HFF-Myc (cell line): ENCODE data around the gene BRD7.

ENCODE experiments used
- DNase-seq: peaks from one replicate; pipeline ENCODE4 v3.0.0-alpha.2; 2011; ENCODE audit warnings: low read depth; ENCODE audit errors: extremely low read depth
- H3K4me3 ChIP-seq: replicated peaks from 2 replicates; pipeline ENCODE4 v1.5.1; 2011; ENCODE audit warnings: low read depth, mild to moderate bottlenecking, control low read depth, low read length
- TF ChIP-seq, protein P1 (sequence below): IDR thresholded peaks from 2 replicates; pipeline ENCODE4 v1.5.1; 2012; ENCODE audit warnings: mild to moderate bottlenecking, low read depth, low read length, control low read depth; ENCODE audit errors: missing control alignments

Gene BRD7

GRCh38 chr16:50295541-50296132 is 73.2 kb downstream of the BRD7 start:
- no peak overlapping the region for H3K4me3 ChIP-seq
- TF ChIP-seq, protein P1, sequence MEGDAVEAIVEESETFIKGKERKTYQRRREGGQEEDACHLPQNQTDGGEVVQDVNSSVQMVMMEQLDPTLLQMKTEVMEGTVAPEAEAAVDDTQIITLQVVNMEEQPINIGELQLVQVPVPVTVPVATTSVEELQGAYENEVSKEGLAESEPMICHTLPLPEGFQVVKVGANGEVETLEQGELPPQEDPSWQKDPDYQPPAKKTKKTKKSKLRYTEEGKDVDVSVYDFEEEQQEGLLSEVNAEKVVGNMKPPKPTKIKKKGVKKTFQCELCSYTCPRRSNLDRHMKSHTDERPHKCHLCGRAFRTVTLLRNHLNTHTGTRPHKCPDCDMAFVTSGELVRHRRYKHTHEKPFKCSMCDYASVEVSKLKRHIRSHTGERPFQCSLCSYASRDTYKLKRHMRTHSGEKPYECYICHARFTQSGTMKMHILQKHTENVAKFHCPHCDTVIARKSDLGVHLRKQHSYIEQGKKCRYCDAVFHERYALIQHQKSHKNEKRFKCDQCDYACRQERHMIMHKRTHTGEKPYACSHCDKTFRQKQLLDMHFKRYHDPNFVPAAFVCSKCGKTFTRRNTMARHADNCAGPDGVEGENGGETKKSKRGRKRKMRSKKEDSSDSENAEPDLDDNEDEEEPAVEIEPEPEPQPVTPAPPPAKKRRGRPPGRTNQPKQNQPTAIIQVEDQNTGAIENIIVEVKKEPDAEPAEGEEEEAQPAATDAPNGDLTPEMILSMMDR: no peak
- DNase-seq: no peak

DNA sequence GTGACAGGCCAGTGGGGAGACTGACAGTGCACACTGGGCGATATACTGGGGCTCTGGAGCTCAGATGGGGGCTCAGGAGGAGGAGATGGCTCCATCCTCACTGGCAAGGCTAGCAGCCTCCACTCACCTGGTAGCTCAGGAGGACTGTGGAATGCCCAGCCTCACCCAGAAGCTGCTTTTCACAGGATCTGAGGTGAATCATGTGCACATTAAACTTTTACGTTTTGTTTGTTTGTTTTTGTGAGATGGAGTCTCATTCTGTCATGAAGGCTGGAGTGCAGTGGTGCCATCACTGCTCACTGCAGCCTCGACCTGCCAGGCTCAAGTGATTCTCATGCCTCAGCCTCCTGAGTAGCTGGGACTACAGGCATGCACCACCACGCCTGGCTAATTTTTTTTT is 73.8 kb downstream of the BRD7 start:
- TF ChIP-seq, protein P1: no peak
- no peak for DNase-seq
- no peak overlapping the region for H3K4me3 ChIP-seq

- DNase-seq: no peak
- H3K4me3 ChIP-seq: no peak overlapping the region
- TF ChIP-seq, protein P1: no peak
Observed at GRCh38 chr16:50293994-50294855, 74.6 kb downstream of the BRD7 start.

DNA sequence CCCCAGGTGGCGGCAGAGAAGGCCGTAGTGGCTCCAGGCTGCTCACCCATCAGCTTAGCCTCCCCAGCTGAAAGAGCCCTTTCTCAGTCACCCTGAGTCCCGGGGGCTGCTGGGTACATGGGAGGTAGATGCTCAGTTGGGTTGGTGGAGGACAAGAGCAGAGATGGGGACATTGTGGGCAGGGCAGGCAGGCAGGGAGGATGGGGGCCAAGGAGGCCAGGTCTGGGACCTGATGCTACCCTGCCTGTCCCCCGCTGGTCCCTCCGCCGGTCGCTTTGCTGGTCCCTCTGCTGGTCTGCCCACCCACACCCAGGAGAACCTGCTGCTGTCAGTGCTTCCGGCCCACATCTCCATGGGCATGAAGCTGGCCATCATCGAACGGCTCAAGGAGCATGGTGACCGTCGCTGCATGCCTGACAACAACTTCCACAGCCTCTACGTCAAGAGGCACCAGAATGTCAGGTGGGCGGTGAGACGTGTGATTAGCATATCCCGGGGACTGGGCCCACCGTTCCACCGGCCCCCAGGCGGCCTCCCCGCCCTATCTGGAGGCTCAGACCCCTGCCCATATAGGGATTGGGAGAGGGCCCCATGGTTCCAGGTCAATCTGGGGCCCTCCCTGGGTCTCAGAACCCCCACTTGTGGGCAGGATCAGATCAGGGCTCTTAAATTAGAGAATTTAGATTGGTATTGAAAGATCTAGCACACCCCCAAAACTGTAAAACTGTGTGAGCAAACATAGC is 75.6 kb downstream of the BRD7 start:
- no peak overlapping the region for H3K4me3 ChIP-seq
- TF ChIP-seq, protein P1: no peak
- DNase-seq: no peak

GRCh38 chr16:50292566-50292948 is 76.2 kb downstream of the BRD7 start:
- no peak overlapping the region for H3K4me3 ChIP-seq
- DNase-seq: no peak
- TF ChIP-seq, protein P1: no peak

DNA sequence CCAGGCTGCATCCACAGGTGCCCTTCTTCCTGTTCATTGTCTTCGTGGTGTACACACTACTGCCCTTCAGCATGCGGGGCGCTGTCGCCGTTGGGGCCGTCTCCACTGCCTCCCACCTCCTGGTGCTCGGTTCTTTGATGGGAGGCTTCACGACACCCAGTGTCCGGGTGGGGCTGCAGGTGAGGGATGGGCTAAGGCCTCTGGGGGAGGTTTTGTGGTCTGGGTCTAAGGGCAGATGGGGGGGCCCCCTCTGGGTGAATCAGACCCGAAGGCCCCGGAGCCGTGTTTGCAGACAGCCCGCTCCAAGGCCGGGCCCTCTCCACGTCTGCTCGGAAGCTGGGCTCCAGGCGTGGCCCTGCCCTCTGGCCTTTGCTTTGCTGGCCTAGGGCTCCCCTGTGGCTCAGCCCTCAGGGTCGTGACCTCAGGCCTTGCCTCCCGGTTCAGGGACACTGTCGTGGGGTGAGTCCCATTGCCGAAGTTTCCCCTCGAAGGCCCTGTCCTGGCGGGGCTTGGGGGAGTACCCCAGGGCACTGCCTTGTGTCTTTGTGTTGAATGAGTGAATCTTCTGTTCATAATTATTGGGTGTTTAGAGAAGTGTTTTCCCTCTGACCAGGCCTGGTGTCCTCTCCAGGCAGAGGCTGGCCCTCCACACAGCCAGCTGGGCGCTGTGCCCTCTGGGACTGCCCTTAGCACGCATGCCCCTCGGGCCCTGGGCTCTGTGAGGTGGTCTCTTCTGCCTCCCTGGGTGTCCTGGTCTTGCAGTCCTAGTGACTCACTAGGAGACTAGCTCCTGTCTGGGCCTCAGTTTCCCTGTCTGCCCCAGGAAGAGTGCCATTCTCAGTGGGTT is 76.8 kb downstream of the BRD7 start:
- DNase-seq: no peak
- no peak overlapping the region for H3K4me3 ChIP-seq
- TF ChIP-seq, protein P1: no peak
